Activated T-cell treated with anti-CD3 and anti-CD28 coated beads, Interleukin-2, amount 50 U/mL, for 4 hours (primary cell): ENCODE measurements around the gene PEAR1. TPM values are rescaled to one million over a fixed set of nuclear protein-coding genes. Genes with fewer than 3 reads are reported as not detected.
A peak's percentile ranks its signal among the peaks of the same experiment; 100 is the strongest.
"Not testable (repeated sequence)": the region's sequence is repeated elsewhere in the genome, so short reads cannot be mapped to it uniquely, and the experiment has no call there.

Source experiments
- ATAC-seq, 2 donors: fragments of 200-7000 bp; cut with Tn5 transposase; one replicate each; pipeline ENCODE4 v1.10.0; 2021
- DNase-seq: peaks from one replicate; pipeline ENCODE4 v3.0.0-alpha.2; 2020
- H3K27me3 Mint-ChIP-seq: one replicate; pipeline ENCODE4 v1.8.0; 2021; ENCODE audit warnings: low read depth, mixed read lengths
- H3K36me3 Mint-ChIP-seq: one replicate; pipeline ENCODE4 v1.8.0; 2022; ENCODE audit warnings: mixed read lengths; ENCODE audit not compliant: insufficient read depth
- H3K4me1 Mint-ChIP-seq: one replicate; pipeline ENCODE4 v1.8.0; 2021; ENCODE audit warnings: low read depth, mixed read lengths
- H3K4me3 Mint-ChIP-seq: one replicate; pipeline ENCODE4 v1.8.0; 2021; ENCODE audit warnings: mild to moderate bottlenecking, moderate library complexity, mixed read lengths
- H3K9me3 Mint-ChIP-seq: one replicate; pipeline ENCODE4 v1.8.0; 2021; ENCODE audit warnings: mixed read lengths
- total RNA-seq, 3 donors: library from RNA; stranded (reverse); gene quantifications; one replicate each; pipeline ENCODE4 v1.2.1, GENCODE V29; 2021

PEAR1 gene
- total RNA-seq, 3 donors from 2014 or later = 0.05 TPM; not detected in 2

- Mint-ChIP-seq H3K4me3 (no peak overlapping the region), H3K36me3 (no peaks in the 10 kb centered on the region), H3K27me3 (peaks cover 91% of the 10 kb centered on the region), H3K4me1 (peaks cover 20% of the 10 kb centered on the region), H3K9me3 (no peaks in the 10 kb centered on the region)
- DNase-seq (no peak), ATAC-seq (no peak)
These were observed 30.4 kb downstream of the PEAR1 start for GRCh38 chr1:156923670-156924477.

GRCh38 chr1:156924478-156925153 is 31.1 kb downstream of the PEAR1 start:
- no peak for ATAC-seq
- Mint-ChIP-seq H3K36me3 (no peaks in the 10 kb centered on the region), H3K4me1 (peaks cover 20% of the 10 kb centered on the region), H3K9me3 (no peaks in the 10 kb centered on the region), H3K4me3 (no peak overlapping the region), H3K27me3 (peaks cover 92% of the 10 kb centered on the region)
- no peak for DNase-seq

- H3K9me3 Mint-ChIP-seq = no peaks in the 10 kb centered on the region
- H3K4me3 Mint-ChIP-seq = no peak overlapping the region
- H3K4me1 Mint-ChIP-seq = peaks cover 20% of the 10 kb centered on the region
- peaks cover 92% of the 10 kb centered on the region for H3K27me3 Mint-ChIP-seq
- no peaks in the 10 kb centered on the region for H3K36me3 Mint-ChIP-seq
- DNase-seq (no peak), ATAC-seq (no peak)
These were observed 31.9 kb downstream of the PEAR1 start for GRCh38 chr1:156925154-156926010.

- peaks cover 92% of the 10 kb centered on the region for H3K27me3 Mint-ChIP-seq
- DNase-seq = no peak
- H3K4me3 Mint-ChIP-seq = no peak overlapping the region
- no peaks in the 10 kb centered on the region for H3K36me3 Mint-ChIP-seq
- no peaks in the 10 kb centered on the region for H3K9me3 Mint-ChIP-seq
- peak; percentile 44 to 54 for ATAC-seq
- H3K4me1 Mint-ChIP-seq = peaks cover 18% of the 10 kb centered on the region
These were observed 32.7 kb downstream of the PEAR1 start for GRCh38 chr1:156926175-156926574.

- not testable (repeated sequence) for H3K36me3 Mint-ChIP-seq, ATAC-seq, H3K9me3 Mint-ChIP-seq, DNase-seq, H3K4me3 Mint-ChIP-seq
- peaks cover 21% of the 10 kb centered on the region for H3K4me1 Mint-ChIP-seq
- peaks cover 94% of the 10 kb centered on the region for H3K27me3 Mint-ChIP-seq
These were observed 33.2 kb downstream of the PEAR1 start for GRCh38 chr1:156926695-156927094.

GRCh38 chr1:156927215-156928042 is 33.9 kb downstream of the PEAR1 start:
- ATAC-seq (peak; percentile 80 to 81), DNase-seq (peak; percentile 62)
- H3K9me3 Mint-ChIP-seq = no peaks in the 10 kb centered on the region
- no peaks in the 10 kb centered on the region for H3K36me3 Mint-ChIP-seq
- H3K4me3 Mint-ChIP-seq = peak overlapping the region; percentile 9
- H3K27me3 Mint-ChIP-seq = peaks cover 93% of the 10 kb centered on the region
- peaks cover 21% of the 10 kb centered on the region for H3K4me1 Mint-ChIP-seq

GRCh38 chr1:156928043-156928602 is 34.6 kb downstream of the PEAR1 start:
- no peaks in the 10 kb centered on the region for H3K9me3 Mint-ChIP-seq
- peaks cover 87% of the 10 kb centered on the region for H3K27me3 Mint-ChIP-seq
- peaks cover 19% of the 10 kb centered on the region for H3K4me1 Mint-ChIP-seq
- no peak for DNase-seq
- no peak overlapping the region for H3K4me3 Mint-ChIP-seq
- ATAC-seq = peak in 1 of 2 donors; percentile 7
- no peaks in the 10 kb centered on the region for H3K36me3 Mint-ChIP-seq

- Mint-ChIP-seq H3K36me3 (no peaks in the 10 kb centered on the region), H3K9me3 (no peaks in the 10 kb centered on the region), H3K27me3 (peaks cover 76% of the 10 kb centered on the region), H3K4me3 (no peak overlapping the region), H3K4me1 (peaks cover 16% of the 10 kb centered on the region)
- no peak for ATAC-seq
- DNase-seq = no peak
These were observed 36.2 kb downstream of the PEAR1 start for GRCh38 chr1:156929596-156930238.

GRCh38 chr1:156930483-156930882 is 37.0 kb downstream of the PEAR1 start:
- Mint-ChIP-seq H3K4me1 (peaks cover 16% of the 10 kb centered on the region), H3K4me3 (no peak overlapping the region), H3K27me3 (peaks cover 68% of the 10 kb centered on the region), H3K36me3 (no peaks in the 10 kb centered on the region), H3K9me3 (no peaks in the 10 kb centered on the region)
- ATAC-seq (no peak), DNase-seq (no peak)

- ATAC-seq (no peak), DNase-seq (no peak)
- Mint-ChIP-seq H3K4me1 (peaks cover 12% of the 10 kb centered on the region), H3K36me3 (no peaks in the 10 kb centered on the region), H3K27me3 (peaks cover 59% of the 10 kb centered on the region), H3K9me3 (no peaks in the 10 kb centered on the region), H3K4me3 (no peak overlapping the region)
These were observed 37.9 kb downstream of the PEAR1 start for GRCh38 chr1:156931211-156931952.

- Mint-ChIP-seq H3K36me3 (no peaks in the 10 kb centered on the region), H3K4me1 (peaks cover 11% of the 10 kb centered on the region), H3K27me3 (peaks cover 51% of the 10 kb centered on the region)
These were observed 38.6 kb downstream of the PEAR1 start for GRCh38 chr1:156931974-156932710.

GRCh38 chr1:156933136-156933535 is 39.6 kb downstream of the PEAR1 start:
- ATAC-seq (no peak), DNase-seq (no peak)
- Mint-ChIP-seq H3K36me3 (no peaks in the 10 kb centered on the region), H3K27me3 (peaks cover 43% of the 10 kb centered on the region), H3K4me1 (peaks cover 4% of the 10 kb centered on the region), H3K4me3 (no peak overlapping the region), H3K9me3 (no peaks in the 10 kb centered on the region)

More at GRCh38 chr1:156931974-156932710, 38.6 kb downstream of the PEAR1 start:
- H3K9me3 Mint-ChIP-seq = no peaks in the 10 kb centered on the region
- ATAC-seq (no peak), DNase-seq (no peak)
- H3K4me3 Mint-ChIP-seq = no peak overlapping the region
